Hypothalamus (tissue), 51 donors: Measurements from ENCODE around the gene ANKK1.

Source experiments
- DNase-seq, 51 donors: peaks; one replicate each; lab custom pipeline; 2025; lab: John Stamatoyannopoulos, UW

ANKK1 gene

GRCh38 chr11:113377681-113378412 lies 9.7 kb upstream of the ANKK1 start:
- no peak for DNase-seq

GRCh38 chr11:113378692-113379091 lies 8.9 kb upstream of the ANKK1 start:
- DNase-seq = no peak

GRCh38 chr11:113382121-113382520 lies 5.5 kb upstream of the ANKK1 start:
- no peak for DNase-seq

- DNase-seq = no peak
These were observed 3.0 kb upstream of the ANKK1 start for GRCh38 chr11:113384551-113384950.

GRCh38 chr11:113385749-113386148 lies 1.8 kb upstream of the ANKK1 start:
- no peak for DNase-seq

- DNase-seq = no peak
These were observed 713 bp upstream of the ANKK1 start for GRCh38 chr11:113386866-113387265.

GRCh38 chr11:113389272-113389671 lies 1.7 kb downstream of the ANKK1 start:
- DNase-seq = no peak

GRCh38 chr11:113392236-113392921 lies 4.8 kb downstream of the ANKK1 start:
- DNase-seq = no peak

- DNase-seq = no peak
These were observed 6.0 kb downstream of the ANKK1 start for GRCh38 chr11:113393501-113393985.

- no peak for DNase-seq
These were observed 7.3 kb downstream of the ANKK1 start for GRCh38 chr11:113394919-113395318.

- DNase-seq = no peak
These were observed 8.3 kb downstream of the ANKK1 start for GRCh38 chr11:113395782-113396336.

GRCh38 chr11:113396690-113397089 lies 9.1 kb downstream of the ANKK1 start:
- no peak for DNase-seq

- DNase-seq = no peak
These were observed 9.6 kb downstream of the ANKK1 start for GRCh38 chr11:113397212-113397611.

GRCh38 chr11:113397821-113398220 lies 10.2 kb downstream of the ANKK1 start:
- DNase-seq = no peak

GRCh38 chr11:113398669-113399430 lies 11.3 kb downstream of the ANKK1 start:
- no peak for DNase-seq

GRCh38 chr11:113400631-113401230 lies 13.2 kb downstream of the ANKK1 start:
- no peak for DNase-seq

- DNase-seq = peak in 31 of 51 donors; percentile 5 to 67 (median 34)
These were observed 14.1 kb downstream of the ANKK1 start for GRCh38 chr11:113401718-113402117.

GRCh38 chr11:113404859-113405430 lies 17.4 kb downstream of the ANKK1 start:
- DNase-seq = no peak

- no peak for DNase-seq
These were observed 18.3 kb downstream of the ANKK1 start for GRCh38 chr11:113405724-113406478.

- no peak for DNase-seq
These were observed 19.6 kb downstream of the ANKK1 start for GRCh38 chr11:113407163-113407562.
